HG03097 (cell line): ENCODE measurements around the gene PCIF1.
"Not testable (repeated sequence)": the region's sequence is repeated elsewhere in the genome, so short reads cannot be mapped to it uniquely, and the experiment has no call there.

Experiments
- ATAC-seq: cut with Tn5 transposase; IDR thresholded peaks from one replicate; pipeline ENCODE4 v1.9.1; 2021; ENCODE audit not compliant: unreplicated experiment, low FRiP score

The PCIF1 gene

DNA sequence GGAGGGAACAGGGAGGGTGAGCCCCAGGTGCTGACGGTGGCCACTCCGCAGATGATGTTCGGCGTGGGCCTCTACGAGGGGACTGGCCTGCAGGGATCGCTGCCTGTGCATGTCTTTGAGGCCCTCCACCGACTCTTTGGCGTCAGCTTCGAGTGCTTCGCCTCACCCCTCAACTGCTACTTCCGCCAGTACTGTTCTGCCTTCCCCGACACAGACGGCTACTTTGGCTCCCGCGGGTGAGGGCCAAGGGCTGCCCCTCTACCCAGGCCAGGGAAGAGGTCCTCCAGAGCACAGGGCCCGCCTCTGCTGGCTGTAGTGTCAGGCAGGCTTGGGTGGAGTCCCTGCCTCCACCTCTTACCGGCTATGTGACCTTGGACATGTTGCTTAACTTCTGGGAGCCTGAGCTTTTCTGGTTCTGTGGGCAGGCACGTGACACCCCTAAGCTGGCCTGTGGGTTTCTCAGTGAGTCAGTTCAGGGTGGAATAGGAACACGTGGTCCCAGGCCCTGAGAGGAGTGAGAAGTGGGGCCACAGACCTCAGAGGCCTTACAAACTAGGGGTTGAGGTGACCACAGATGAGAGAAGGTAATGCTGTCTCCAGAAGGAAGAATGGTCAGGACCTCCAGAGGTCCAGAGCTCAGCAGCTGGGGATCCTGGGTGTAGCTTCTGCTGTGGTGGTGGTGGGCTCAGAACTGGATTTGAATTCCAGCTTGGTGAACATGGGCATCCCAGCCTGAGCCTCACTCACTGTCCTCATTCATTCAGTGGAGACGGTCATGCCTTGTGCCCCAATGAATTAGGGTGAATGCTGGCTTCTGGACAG lies 11.9 kb downstream of the PCIF1 start:
- no peak for ATAC-seq

DNA sequence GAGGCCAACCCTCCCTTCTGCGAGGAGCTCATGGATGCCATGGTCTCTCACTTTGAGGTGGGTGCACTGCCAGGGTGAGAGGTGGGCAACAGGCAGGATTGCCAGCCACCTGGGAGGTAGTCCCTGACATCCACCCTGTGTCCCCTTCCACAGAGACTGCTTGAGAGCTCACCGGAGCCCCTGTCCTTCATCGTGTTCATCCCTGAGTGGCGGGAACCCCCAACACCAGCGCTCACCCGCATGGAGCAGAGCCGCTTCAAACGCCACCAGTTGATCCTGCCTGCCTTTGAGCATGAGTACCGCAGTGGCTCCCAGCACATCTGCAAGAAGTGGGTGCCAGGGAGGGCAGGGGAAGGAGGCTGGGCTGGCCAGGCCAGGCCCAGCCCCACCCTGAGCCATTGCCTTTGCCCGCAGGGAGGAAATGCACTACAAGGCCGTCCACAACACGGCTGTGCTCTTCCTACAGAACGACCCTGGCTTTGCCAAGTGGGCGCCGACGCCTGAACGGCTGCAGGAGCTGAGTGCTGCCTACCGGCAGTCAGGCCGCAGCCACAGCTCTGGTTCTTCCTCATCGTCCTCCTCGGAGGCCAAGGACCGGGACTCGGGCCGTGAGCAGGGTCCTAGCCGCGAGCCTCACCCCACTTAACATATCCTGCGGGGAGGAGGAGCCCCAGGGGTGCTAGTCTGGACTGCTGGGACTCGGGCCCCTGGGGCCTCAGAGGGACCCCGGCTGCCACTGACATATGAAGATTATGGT lies 12.8 kb downstream of the PCIF1 start:
- ATAC-seq = no peak

DNA sequence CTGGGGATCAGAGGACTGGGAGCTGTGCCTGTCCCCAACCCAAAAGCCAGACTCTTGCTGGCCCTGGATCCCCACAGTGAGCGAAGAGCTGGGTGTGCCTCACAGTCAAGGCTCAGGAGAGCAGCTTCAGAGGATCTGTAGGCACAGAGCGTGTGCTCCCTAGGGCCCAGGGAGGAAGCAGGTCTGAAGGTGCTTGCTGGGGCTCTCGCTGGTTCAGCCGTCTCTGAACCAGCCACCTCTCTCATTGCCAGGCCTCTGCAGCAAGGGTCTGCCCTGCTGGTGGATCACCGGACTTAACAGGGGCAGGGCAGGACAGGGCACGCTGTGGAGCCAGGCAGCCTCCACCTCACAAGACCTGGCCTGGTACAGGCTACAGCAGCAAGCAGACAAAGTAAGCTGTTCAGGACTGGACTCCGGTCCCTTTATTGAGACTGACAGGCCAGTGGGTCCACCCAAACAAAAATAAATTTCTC lies 13.8 kb downstream of the PCIF1 start:
- no peak for ATAC-seq

DNA sequence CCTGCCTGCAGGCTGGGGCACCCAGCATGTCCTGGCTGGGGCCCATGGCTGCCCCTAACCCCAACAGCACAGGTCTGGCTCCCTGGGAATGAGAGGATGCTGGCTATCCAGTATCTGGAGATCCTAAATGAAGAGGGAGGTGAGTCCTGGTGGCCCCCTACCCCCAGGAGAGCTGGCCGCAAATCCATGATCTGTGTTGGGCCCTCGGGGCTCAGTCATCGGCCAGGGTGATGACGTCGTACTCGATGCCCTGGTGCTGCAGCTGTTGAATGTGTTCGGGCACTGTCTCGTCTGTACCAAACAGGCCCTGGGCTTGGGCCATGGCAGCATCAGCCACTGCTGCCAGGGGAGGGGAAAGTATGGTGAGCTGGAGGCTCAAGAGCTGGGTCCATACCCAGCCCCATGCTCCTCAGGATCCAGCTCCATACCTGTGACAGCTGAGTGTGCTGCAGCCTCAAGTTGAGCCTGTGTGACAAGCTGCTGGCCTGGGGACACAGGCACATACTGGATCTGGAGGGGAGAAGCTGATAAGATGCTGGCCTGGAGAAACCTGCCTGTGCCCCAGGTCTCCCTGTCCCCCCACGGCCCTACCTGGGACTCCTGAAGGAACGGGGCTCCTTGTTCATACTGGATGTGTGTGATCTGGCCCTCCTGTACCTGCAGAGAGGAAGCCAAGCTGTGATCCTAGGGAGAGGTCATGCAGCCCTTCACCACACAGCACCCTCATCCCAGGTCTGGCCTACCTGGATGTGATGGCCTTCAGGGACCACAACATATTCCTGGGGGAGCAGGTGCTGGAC lies 14.5 kb downstream of the PCIF1 start:
- no peak for ATAC-seq

DNA sequence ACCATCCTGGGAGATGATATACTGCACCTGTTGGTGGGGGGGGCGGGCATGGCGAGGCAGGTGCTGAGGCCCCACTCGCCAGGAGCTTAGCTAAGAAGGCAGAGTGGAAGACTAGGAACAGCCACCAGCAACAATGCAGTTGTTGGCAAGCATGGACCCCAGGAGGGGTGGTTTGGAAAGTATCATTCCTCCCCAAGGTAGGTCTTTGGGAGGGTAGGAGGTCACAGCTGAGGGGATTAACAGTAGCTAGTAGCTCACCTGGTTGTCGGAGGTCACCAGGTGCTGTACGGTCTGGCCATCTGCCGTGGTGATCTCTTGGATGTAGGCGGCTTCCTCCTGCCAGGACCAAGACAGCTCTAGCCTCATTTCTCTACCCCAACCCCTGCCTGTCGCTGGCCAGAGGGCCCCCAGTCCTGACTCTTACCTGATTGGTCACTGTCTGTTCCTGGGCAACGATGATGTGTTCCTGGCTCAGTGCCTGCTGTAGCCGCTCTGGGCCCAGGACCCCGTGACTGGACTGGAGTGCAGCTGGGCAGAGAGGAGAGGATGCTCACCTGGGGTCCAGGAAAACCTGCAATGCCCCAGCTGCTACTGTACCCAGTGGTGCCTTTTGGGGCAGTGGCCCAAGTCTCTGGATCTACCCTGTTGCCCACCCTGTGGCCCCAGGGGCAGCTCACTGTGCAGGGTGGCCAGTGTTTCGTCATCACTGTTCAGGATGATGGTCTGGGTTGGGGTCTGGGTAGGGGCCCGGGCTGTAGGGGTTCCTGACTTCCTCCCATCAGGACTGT lies 15.3 kb downstream of the PCIF1 start:
- ATAC-seq = no peak

DNA sequence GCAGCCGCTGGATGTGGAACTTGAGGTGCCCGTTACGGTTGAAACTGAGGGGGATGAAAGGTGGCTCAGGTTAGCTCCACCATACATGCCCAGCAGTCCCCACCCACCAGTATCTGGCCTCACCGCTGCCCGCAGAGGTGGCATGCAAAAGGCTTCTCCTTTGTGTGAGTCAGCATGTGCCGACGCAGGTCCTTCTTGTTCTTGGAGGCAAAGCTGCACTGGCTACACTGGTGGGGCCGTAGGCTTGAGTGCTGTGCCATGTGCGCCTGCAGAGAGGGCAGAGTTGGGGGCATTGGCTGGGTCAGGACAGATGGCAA lies 15.8 kb downstream of the PCIF1 start:
- ATAC-seq = no peak

DNA sequence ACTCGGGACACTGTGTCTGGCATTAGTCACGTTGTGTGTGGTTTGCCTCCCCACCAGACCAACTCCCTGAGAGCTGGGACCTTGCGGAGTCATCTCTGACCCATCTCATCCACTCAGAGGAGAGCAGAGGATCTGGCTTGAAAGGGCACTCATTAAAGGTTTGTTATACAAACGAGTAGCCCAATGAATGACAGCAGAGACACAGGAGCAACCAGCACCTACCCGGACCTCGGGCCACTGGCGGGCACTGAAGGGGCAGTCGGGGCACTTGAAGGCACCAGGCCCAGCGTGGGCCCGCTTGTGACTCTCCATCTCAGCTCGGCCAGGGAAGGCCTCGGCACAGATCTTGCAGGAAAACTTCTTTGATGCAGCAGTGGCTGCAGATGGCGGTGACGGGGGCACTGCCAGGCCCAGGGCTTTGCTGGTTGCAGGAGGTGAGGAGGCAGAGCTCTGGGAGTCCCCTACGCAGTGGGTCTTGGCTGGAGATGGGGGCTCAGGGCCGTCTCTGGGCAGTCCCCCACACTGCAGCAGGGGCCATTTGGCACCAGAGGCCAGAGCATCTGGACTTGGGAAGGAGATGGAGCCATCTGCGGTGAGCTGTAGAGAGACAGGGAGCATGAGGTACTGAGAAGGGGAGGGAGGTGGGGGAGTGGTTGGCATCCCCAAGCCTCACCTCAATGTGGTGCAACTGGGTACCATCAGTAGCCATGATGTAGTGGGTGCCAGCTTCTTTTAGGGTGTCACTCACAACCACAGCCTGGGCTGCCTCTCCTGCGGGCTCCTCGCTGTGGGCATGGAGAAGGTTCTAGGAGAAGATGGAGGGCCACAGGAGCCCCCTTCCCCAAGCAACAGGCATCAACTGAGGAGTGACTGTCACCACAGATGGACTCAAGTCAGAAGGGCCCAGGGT lies 17.7 kb downstream of the PCIF1 start:
- no peak for ATAC-seq

DNA sequence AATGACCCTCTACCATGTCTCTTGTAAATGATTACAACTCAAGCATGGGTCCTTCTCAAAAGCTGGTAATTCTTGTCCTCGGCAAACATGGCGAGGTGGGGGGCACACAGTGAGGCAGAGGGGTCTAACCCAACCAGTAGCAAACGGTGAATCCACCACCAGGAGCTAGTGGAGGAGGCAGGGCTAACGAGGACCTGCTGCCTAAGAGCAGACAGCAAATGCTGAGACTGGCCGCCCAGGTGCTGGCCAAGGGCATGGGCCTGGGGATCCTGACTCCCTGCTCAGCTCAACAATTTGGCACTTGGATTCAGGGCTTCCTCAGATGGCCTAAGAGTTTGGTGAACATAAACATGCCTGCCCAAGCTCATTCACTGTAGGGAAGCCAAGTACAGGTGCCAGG lies 18.4 kb downstream of the PCIF1 start:
- ATAC-seq = no peak

DNA sequence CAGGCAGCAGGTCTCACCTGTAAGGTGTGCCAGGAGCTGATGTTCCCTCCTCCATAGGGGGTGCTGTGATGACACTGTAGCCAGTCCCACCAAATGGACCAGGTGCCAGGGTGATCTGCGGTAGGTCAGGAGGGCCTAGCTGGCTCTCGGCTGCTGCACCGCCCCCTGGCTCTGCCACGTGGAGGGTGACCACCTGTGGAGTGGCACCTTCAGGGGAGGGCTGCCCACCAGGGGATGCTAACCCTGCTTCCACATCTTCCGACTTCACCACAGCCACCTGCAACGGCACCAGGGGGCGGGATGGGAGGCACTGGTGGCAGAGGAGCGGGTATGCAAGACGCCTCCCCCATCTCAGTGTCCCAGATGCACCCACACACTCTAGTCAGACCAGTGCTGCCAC lies 19.2 kb downstream of the PCIF1 start:
- ATAC-seq = no peak

DNA sequence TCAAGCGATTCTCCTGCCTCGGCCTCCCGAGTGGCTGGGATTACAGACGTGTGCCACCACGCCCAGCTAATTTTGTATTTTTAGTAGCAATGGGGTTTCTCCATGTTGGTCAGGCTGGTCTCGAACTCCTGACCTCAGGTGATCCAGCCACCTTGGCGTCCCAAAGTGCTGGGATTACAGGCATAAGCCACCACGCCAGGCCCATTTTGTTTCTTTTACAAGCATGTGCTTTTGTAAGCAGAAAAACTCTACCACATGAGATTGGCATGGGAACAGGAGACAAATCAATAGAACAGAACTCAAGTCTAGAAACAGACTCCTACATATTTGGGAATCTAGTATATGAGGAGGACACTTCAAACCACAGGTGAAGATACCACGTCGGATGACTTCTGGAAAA lies 21.8 kb downstream of the PCIF1 start:
- not testable (repeated sequence) for ATAC-seq

DNA sequence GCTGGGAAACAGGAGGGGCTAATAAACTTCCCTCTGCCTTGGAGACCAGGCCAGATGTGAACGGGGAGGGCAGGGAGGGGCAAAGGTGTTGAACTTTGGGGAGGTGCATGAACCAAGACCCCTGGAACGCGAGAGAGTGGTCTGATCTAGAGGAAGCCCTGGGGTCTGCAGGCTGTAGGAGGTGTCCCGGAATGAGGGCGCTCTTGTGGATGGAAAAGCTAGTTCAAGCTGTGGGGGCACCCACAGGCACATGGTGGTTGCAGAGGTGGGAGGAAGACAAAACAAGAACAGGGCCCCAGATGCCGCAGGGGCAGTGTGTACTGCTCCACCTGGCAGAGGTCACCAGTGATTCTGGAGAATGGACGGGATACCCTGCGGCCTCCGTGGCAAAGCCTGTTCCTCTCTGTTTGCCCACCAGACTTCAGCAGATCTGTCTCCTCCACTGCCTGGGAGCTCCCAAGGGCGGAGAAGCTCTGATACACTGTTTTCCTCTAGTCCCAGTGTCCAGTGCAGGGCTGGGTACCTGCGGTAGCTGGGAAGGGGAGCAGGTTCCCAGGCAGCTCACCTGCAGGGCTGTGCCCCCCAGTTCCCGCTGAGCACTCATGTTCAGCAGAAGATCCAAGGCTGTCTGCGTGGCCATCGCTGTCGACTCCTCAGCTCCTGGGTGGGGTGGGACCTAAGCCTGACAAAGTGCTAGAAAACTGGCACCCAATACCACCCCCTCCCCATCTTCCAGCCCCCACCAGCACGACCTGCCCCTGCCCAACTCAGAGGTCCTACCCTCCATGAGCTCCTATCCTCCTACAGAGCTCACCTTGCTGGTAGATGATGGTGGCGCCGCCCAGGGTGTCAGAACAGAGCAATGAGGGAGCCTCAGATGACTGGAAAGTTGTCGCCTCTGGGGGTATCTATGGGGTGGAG lies 22.8 kb downstream of the PCIF1 start:
- no peak for ATAC-seq

DNA sequence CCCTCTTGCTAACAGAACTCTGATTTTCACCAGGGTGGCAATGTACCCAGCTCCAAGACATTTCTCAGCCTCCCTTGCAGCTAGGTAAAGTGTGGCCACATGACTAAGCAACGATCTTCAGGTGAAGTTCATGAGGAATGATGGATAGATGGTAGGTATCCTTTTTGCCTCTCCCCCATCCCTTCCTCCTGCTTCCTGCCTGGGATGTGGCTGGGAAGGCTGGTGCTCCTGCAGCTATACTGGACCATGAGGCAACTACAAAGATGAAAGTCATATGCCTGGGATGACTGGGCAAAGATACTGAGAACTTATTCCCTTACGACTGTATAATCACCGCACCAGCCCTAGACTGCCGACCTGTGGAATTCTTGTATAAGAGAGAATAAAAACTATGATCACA lies 24.1 kb downstream of the PCIF1 start:
- no peak for ATAC-seq

DNA sequence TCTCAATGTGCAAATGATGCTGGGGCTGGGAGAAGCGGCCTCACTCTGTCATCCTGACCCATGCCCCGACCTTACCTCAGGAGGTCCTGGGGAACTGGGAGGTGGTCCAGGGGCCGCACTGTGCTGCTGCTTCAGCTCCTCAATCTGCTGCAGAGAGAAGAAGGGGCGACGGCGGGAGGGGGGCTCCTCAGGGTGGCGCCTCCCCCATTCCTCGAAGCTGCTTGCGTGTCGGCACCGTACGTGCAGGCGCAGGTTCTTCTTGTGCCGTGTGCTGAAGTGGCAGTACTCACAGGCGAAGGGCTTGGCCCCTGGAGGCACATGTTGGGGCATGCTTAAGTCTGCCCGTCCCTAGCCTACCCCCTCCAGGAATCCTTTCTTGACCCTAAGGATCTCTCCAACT lies 24.6 kb downstream of the PCIF1 start:
- ATAC-seq = no peak

DNA sequence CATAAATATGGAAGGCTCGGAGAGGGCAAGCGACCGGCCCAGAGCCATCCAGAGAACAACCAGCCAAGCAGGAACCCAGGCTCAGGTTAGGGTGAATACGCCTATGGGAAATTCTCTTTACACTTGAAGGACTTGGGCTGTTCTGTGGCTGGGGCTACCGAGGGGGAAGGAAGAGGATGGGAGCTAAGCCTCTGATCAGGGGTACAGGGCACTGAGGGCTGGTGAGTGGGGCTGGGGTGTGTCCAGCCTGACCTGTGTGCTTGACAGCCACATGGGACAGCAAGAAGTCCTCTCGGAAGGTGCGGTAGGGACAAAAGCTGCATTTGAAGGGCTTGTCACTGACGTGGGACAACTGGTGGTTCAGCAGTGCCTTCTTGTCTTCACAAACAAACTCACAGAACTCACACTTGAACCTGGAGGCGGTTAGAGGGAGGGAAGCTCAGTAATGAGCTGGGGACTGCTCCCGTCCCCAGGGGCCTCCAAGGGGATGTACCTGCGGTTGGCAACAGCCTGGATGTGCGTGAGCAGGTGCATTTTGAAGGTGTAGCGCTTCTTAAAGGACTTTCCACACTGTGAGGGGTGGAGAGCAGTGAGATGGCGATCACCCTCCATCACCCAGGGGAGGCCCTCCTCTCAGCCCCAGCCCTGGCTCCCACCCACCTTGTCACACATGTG lies 25.6 kb downstream of the PCIF1 start:
- no peak for ATAC-seq

DNA sequence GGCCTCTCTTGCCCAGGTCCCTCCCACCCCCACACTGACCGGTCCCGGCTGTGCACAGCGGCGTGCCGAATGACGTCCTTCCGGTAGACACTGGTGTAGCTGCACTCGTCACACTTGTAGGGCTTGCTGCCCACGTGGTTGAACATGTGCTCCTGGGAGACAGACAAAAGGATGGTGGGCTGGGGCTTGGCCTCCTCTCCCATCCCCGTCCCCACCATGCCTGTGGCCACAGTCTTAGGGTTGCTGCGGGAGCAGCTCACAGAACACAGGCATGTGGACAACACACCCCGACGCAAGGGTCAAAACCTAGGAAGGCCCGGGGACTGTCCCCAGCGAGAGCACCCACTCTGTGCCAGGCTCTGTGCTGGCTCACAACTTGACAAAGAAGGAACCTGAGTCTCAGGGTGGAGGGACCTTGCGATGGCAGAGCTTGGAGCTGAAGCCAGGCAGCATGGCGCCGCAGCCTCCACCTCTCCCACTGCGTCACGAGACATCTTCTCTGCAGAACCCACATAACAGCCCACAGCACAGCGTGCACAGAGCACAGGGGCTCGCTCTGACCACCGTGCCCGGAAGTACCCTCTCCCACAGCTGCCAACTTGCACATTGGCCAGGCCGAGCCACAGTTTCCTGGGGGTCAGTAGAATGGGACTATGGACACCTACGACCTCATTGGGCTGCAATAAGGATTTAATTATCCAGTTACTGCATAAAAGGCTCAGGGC lies 27.7 kb downstream of the PCIF1 start:
- ATAC-seq = no peak

DNA sequence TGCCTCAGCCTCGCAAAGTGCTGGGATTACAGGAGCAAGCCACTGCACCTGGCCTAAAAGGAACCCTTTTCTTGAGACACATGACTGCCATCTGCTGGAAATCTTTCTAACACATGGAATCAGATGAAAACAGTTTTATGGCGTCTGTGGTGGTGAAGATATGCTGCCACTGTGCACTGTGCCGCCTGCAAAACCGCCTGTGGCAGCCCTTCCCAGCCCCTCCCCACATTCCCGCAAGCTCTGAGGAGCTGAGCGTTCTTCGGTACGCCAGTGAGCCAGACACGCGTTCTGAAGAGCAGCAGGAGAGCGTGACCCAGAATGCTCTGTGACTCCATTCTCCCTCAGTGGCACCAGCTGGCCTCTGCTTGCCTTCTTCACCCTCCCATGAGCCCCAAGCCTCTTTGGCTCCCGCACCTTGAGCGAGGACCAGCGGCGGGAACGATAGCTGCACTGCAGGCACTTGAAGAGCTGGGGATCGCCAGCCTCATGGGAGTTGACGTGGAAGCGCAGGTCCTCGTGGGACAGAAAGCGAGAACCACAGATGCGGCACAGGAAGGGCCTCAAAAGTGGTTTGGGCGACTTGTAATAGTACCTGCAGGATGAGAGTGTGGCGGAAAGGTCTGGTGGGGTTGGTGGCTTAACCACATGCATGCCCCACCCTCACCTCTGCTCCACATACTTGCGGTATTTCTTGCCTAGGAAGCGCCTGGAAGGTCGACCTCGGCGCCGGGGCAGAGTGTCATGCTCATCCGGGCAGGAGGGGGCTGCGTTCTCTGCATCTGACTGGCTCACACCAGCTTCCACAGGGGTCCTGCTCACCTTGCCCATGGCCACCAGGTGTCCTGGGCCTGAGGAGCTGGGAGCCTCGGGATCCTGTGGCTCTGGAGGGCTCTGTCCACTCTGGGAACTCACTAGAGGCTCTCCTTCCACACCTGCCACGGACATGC lies 28.8 kb downstream of the PCIF1 start:
- no peak for ATAC-seq
